Measurements from ENCODE around the gene FAM171A1.
"Not testable (repeated sequence)": the region's sequence is repeated elsewhere in the genome, so short reads cannot be mapped to it uniquely, and the experiment has no call there.

Gene FAM171A1

DNA sequence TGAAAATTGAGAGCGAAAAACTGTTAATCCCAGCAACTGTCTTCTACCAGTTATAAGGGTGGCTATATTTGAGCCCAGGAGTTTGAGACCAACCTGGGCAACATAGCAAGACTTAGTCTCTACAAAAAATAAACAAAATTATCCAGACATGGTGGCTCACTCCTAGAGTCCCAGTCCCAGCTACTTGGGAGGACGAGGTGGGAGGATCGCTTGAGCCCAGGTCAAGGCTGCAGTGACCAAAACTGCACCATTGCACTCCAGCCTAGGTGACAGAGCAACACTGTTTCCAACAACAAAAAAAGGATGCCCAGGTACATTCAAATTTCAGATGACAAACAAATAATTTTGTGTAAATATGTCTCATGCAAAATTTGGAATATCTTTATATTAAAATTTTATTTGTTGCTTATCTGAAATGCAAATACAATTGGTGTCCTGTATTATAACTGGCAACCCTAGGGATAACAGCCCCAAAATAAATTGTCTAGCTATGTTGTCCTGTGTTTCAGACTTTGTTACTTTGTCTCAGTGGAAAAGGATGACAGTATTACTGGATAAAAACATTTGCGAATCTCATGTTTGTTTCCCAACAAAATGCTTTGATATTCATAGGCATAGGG, 26.7 kb downstream of the FAM171A1 start:
- DNase-seq (ENCODE audit: low spot score) = no peak

- DNase-seq (ENCODE audit: low spot score) = no peak
Observed at GRCh38 chr10:15342970-15343369, 28.1 kb downstream of the FAM171A1 start.

DNA sequence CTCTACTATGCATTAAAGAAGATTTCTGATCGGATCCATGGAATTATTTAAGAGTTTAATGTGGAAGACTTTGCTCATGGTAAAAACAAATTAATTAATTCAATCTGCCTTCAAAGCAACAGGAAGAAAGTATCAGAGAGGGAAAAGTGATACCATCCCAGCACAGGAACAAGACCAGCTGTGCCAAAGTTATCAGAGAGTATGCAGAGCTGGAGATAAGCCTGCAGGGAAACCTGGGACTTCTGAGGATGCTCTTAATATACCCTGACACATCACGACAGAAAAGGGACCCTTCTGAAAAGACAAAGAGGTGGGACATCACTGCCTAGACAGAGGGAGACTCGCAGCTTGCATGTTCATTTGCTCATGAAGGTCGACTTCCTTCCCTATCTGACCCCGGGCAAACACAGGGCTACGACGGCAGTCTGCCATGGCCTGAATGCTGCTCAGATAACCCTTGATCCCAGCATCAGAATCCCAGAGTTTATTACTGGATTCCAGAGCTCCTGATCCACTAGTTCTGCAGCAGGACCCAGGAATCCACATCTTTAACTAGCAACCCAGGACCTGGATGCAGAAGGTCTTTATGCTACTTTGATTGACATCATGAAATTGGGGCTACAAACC, 29.5 kb downstream of the FAM171A1 start:
- no peak for DNase-seq (ENCODE audit: low spot score)

DNA sequence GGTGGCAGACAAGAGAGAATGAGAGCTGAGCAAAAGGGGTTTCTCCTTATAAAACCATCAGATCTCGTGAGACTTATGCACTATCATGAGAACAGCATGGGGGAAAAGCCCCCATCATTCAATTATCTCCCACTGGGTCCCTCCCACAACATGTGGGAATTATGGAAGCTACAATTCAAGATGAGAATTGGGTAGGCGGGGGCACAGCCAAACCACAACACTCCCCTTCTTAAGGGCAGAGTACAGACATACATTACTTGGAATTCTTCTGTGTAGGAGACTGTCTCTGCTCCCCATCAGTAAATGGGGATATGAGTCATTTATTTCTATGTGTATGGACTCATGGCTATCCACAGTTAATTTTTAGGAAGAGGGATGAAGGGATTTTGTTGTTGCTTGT, 31.2 kb downstream of the FAM171A1 start:
- no peak for DNase-seq (ENCODE audit: low spot score)

GRCh38 chr10:15337441-15337923, 33.6 kb downstream of the FAM171A1 start:
- not testable (repeated sequence) for DNase-seq (ENCODE audit: low spot score)

GRCh38 chr10:15336211-15336610, 34.9 kb downstream of the FAM171A1 start:
- DNase-seq (ENCODE audit: low spot score) = no peak

DNA sequence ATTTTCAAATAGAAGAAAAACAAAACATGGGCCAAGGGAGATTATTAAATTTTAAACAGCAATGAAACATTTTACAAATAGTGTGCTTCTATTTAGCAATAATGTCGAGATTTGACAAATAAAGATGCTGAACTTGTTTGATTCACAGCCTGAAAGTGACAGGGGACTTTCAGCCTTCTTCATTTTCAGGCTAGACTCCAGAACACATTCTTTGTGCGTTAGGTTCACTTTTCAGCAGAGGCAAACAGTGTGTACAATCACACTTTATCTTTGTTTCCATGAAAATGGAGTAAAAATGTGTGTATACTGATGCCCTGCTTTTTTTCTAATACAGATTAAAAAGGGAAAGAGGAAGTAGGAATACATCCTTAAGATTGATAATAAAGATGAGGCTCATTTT, 35.6 kb downstream of the FAM171A1 start:
- no peak for DNase-seq (ENCODE audit: low spot score)

- DNase-seq (ENCODE audit: low spot score) = no peak
Observed at GRCh38 chr10:15334650-15335323, 36.3 kb downstream of the FAM171A1 start.

GRCh38 chr10:15333909-15334649, 37.0 kb downstream of the FAM171A1 start:
- peak; percentile 47 for DNase-seq (ENCODE audit: low spot score)

DNA sequence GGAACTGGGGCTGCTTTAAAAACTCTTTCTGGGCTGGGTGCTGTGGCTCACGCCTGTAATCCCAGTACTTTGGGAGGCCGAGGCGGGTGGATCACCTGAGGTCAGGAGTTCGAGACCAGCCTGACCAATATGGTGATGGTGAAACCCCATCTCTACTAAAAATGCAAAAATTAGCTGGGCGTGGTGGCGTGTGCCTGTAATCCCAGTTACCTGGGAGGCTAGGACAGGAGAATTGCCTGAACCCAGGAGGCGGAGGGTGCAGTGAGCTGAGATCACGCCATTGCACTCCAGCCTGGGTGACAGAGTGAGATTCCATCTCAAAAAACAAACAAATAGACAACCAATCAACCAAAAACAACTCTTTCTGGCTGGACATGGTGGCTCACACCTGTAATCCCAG, 37.9 kb downstream of the FAM171A1 start:
- DNase-seq (ENCODE audit: low spot score) = not testable (repeated sequence)

DNA sequence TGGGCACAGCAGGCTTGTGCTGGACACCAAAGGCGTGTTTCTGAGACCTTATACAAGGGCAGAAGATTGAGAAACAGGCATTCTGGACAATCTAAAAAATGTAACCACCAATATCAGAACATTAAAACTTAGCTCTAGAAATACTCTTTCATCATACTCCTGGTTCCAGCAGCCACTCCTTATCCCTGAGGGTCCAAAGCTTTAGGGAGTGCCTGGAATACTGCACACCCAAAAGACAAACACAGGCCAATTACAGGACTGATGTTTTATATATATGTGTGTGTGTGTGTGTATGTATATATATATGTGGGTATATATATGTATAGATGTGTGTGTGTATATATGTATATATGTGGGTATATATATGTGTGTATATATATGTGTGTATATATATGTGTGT, 39.6 kb downstream of the FAM171A1 start:
- DNase-seq (ENCODE audit: low spot score) = peak; percentile 32

DNA sequence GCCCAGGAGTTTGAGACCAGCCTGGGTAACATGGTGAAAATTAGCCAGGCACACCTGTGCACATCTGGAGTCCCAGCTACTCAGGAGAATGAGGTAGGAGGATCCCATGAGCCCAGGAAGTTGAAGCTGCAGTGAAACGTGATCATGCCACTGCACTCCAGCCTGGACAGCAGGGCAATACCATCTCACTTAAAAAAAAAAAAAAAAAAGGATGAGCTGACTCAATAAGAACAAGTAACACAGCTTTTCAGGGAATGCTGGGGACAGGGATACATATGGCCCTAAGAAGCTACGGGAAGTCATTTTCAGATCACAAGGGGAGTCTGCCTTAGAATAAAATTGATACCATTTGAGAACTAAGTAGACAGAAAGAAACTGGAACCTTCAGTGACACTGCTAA, 41.7 kb downstream of the FAM171A1 start:
- DNase-seq (ENCODE audit: low spot score) = no peak

GRCh38 chr10:15325944-15326284, 45.2 kb downstream of the FAM171A1 start:
- no peak for DNase-seq (ENCODE audit: low spot score)

DNA sequence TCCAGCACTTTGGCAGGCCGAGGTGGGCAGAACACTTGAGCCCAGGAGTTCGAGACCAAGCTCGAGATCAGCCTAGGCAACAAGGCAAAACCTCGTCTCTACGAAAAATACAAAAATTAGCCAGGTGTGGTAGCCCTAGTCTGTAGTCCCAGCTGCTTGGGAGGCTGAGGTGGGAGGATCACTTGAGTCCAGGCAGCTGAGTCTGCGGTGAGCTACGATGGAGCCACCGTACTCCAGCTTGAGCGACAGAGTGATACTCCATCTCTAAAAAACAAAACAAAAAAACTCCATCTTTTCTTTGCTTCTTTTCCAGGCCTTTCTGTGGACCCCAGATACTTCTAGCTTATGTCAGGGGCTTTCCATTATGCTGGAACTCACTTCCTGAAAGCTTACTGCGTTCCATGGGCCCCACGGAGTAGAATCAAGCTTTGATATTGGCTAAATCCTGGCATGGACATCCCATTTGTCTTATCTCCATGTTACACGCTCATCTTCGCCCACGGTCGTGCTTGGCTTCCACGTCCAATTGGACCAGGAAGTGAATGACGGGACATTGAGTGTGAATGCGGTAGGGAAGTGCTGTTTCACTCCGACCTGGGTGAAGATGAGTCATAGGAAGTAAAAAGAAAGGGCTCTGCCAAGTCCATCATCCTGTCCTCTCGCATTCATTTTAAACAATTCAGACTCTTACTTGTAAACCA, 45.7 kb downstream of the FAM171A1 start:
- DNase-seq (ENCODE audit: low spot score) = peak; percentile 22

GRCh38 chr10:15324611-15325010, 46.5 kb downstream of the FAM171A1 start:
- DNase-seq (ENCODE audit: low spot score) = no peak

DNA sequence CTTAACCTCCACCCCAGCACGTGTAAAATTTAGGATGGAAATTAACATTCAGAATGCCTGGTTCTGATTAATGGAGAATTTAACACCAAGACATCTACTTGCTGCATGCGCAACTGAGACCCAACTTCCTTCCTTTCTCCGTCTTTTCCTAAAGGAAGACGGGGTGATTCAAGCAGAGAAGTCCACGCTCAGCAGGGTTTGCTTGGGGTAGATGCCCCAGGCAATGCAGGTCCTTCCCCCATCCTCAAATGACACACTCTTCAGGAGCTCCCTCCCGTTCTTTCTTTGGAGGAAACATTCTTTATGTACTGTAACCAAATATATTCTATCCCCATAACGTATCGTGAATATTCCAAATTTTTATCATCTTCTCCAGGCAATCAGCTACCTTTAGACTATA, 47.0 kb downstream of the FAM171A1 start:
- no peak for DNase-seq (ENCODE audit: low spot score)

DNA sequence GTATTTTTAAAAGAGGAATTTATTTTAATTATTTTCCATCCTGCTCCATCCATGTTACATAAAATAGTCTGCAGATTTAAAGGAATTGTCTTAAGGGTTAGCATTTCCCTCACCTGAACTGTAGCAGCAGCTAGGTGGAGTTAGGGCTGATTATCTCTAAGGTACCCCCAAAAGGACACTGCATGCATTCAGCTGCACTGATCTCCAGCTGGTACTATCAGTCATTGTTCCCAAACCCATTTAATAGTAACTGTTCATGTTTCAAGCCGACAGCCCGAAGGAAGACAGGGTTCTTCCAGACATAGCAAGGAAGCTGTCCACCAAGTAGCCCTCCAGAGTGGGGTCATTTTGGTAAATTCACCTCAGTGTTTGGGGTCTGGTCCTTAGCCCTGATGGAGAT, 48.7 kb downstream of the FAM171A1 start:
- no peak for DNase-seq (ENCODE audit: low spot score)

- no peak for DNase-seq (ENCODE audit: low spot score)
Observed at GRCh38 chr10:15321431-15322341, 49.4 kb downstream of the FAM171A1 start.

GRCh38 chr10:15320522-15321203, 50.4 kb downstream of the FAM171A1 start:
- DNase-seq (ENCODE audit: low spot score) = no peak

- DNase-seq (ENCODE audit: low spot score) = no peak
Observed at GRCh38 chr10:15320118-15320517, 51.0 kb downstream of the FAM171A1 start.
